DOHH2 (cell line): Measurements from ENCODE around the gene NUP98.

ENCODE experiments used
- H3F3A ChIP-seq: fragments of 200-600 bp; sonication (generic), shearing (Covaris generic); 2 replicates; pipeline ENCODE4 v1.6.0; 2016; ENCODE audit warnings: antibody characterized with exemption, mild to moderate bottlenecking; ENCODE audit not compliant: control insufficient read depth, insufficient read depth
- H3K27ac ChIP-seq: fragments of 200-600 bp; sonication (generic); 2 replicates; pipeline ENCODE4 v1.5.1; 2014; ENCODE audit warnings: low read depth, mild to moderate bottlenecking, low read length, moderate library complexity
- H3K27me3 ChIP-seq: fragments of 200-600 bp; sonication (generic); 2 replicates; pipeline ENCODE4 v1.6.1; 2014; ENCODE audit warnings: mild to moderate bottlenecking, low read length, mixed read lengths; ENCODE audit not compliant: control insufficient read depth
- H3K36me3 ChIP-seq: fragments of 200-600 bp; sonication (generic); 2 replicates; pipeline ENCODE4 v1.6.1; 2014; ENCODE audit warnings: mild to moderate bottlenecking, low read length, moderate library complexity, mixed read lengths; ENCODE audit not compliant: control insufficient read depth
- H3K4me1 ChIP-seq: fragments of 200-600 bp; sonication (generic); 2 replicates; pipeline ENCODE4 v1.6.1; 2014; ENCODE audit warnings: mild to moderate bottlenecking, low read length, mixed read lengths; ENCODE audit not compliant: control insufficient read depth
- H3K4me2 ChIP-seq: fragments of 200-600 bp; sonication (generic); 2 replicates; pipeline ENCODE4 v1.6.0; 2014; ENCODE audit warnings: mild to moderate bottlenecking, low read length, moderate library complexity
- H3K4me3 ChIP-seq: fragments of 200-600 bp; sonication (generic); 2 replicates; pipeline ENCODE4 v1.5.1; 2014; ENCODE audit warnings: mild to moderate bottlenecking, low read length, mixed read lengths
- H3K79me2 ChIP-seq: fragments of 200-600 bp; sonication (generic); 2 replicates; pipeline ENCODE4 v1.6.1; 2014; ENCODE audit warnings: mild to moderate bottlenecking, low read length, mixed read lengths; ENCODE audit not compliant: control insufficient read depth
- H3K9me2 ChIP-seq: fragments of 200-600 bp; sonication (generic); replicated peaks from 2 replicates; pipeline ENCODE4 v1.6.1; 2014; ENCODE audit warnings: mild to moderate bottlenecking, low read length, mixed read lengths; ENCODE audit not compliant: control insufficient read depth
- H3K9me3 ChIP-seq: fragments of 200-600 bp; sonication (generic); 2 replicates; pipeline ENCODE4 v1.6.1; 2014; ENCODE audit warnings: antibody characterized with exemption, low read length, mixed read lengths; ENCODE audit not compliant: control insufficient read depth, insufficient read depth
- H4K20me1 ChIP-seq: fragments of 200-600 bp; sonication (generic); 2 replicates; pipeline ENCODE4 v1.6.0; 2014; ENCODE audit warnings: low read depth, mild to moderate bottlenecking, antibody characterized with exemption, low read length, moderate library complexity; ENCODE audit not compliant: control insufficient read depth, insufficient read depth
- EZH2phosphoT487 ChIP-seq: fragments of 200-600 bp; sonication (generic); IDR thresholded peaks from 2 replicates; pipeline ENCODE4 v1.6.1; 2017; ENCODE audit warnings: borderline replicate concordance, mild to moderate bottlenecking, antibody characterized with exemption, low read length, moderate library complexity, mixed read lengths
- TF ChIP-seq, protein P1 (sequence below): fragments of 200-600 bp; sonication (generic); IDR thresholded peaks from one replicate; pipeline ENCODE4 v1.5.1; 2014; ENCODE audit warnings: antibody characterized with exemption, mild to moderate bottlenecking, low read depth, low read length; ENCODE audit not compliant: poor library complexity, severe bottlenecking

NUP98 gene

DNA sequence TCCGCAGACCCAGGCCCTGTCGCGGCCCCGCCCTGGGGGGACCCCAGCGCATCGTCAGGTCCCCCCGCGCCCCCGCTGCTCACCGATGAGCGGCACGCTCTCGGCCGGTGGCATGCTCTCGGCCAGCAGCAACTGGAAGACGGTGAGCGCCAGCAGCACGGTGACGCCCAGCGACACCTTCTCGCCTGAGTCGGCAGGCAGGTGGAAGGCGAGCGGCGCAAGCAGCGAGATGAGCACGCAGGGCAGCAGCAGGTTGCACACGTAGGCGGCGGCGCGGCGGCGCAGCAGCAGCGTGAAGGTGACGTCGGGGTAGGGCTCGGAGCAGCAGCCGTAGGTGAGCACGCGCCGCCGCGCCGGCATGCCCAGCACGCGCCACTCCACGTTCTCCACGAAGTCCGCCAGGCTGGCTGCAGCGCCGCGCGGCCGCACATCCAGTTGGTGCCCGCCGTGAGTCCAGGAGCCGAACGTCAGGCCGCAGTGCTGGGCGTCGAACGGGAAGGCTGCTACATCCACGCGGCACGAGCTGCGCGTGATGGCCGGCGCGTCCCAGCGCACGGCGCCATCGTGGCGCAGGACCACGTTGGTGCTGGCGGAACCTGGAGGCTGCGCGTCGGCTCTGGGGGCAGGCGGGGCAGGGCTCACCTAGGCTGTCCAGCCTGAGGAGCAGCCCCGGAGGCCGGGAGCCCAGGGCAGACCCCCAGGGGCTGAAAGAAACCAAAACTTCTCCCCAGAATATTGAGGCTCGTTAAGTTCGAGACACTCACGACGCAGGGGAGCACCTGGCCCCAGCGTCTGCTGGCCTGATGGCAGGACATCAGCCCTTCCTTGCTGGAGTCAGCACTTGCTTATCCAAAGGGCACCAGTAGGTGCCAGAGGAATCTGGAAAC, 130.0 kb downstream of the NUP98 start:
- H3K4me2 ChIP-seq = no peak overlapping the region
- TF ChIP-seq EZH2phosphoT487 = no peak
- TF ChIP-seq, protein P1, sequence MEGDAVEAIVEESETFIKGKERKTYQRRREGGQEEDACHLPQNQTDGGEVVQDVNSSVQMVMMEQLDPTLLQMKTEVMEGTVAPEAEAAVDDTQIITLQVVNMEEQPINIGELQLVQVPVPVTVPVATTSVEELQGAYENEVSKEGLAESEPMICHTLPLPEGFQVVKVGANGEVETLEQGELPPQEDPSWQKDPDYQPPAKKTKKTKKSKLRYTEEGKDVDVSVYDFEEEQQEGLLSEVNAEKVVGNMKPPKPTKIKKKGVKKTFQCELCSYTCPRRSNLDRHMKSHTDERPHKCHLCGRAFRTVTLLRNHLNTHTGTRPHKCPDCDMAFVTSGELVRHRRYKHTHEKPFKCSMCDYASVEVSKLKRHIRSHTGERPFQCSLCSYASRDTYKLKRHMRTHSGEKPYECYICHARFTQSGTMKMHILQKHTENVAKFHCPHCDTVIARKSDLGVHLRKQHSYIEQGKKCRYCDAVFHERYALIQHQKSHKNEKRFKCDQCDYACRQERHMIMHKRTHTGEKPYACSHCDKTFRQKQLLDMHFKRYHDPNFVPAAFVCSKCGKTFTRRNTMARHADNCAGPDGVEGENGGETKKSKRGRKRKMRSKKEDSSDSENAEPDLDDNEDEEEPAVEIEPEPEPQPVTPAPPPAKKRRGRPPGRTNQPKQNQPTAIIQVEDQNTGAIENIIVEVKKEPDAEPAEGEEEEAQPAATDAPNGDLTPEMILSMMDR = no peak
- H4K20me1 ChIP-seq = no peaks in the 10 kb centered on the region
- H3K36me3 ChIP-seq = peaks cover 31% of the 10 kb centered on the region
- H3K4me3 ChIP-seq = no peak overlapping the region
- no peak overlapping the region for H3K27ac ChIP-seq
- H3F3A ChIP-seq = no peaks in the 10 kb centered on the region
- H3K79me2 ChIP-seq = no peaks in the 10 kb centered on the region
- no peaks in the 10 kb centered on the region for H3K4me1 ChIP-seq
- no peaks in the 10 kb centered on the region for H3K9me2 ChIP-seq
- no peaks in the 10 kb centered on the region for H3K9me3 ChIP-seq
- no peaks in the 10 kb centered on the region for H3K27me3 ChIP-seq

DNA sequence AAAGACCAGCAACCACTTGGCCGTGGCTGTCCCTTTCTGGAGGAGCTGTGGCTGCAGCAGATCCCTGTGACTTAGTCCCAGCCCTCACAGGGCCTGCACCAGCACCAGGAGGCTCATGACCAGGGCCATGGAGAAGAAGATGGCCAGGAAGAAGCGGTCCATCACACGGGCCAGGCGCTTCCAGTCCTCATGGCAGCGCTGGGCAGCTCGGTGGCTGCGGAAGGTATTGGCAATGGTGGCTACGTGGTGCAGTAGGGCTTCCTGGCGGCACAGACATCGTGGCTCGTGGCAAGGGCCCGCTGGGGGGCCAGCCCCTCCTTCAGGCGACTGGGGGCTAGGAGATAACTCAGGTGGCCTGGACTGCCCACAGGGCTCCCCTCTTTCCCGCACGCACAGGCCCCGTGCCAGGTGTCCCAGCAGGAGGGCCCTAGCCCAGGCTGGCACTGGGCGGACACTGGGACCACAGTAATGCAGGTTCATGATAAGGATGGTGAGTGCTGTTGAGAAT, 131.3 kb downstream of the NUP98 start:
- no peak for TF ChIP-seq EZH2phosphoT487
- TF ChIP-seq, protein P1 = no peak
- H3K9me2 ChIP-seq = no peaks in the 10 kb centered on the region
- no peaks in the 10 kb centered on the region for H4K20me1 ChIP-seq
- H3F3A ChIP-seq = no peaks in the 10 kb centered on the region
- H3K27ac ChIP-seq = no peak overlapping the region
- H3K36me3 ChIP-seq = peaks cover 23% of the 10 kb centered on the region
- H3K79me2 ChIP-seq = no peaks in the 10 kb centered on the region
- no peaks in the 10 kb centered on the region for H3K9me3 ChIP-seq
- no peak overlapping the region for H3K4me2 ChIP-seq
- no peaks in the 10 kb centered on the region for H3K27me3 ChIP-seq
- no peaks in the 10 kb centered on the region for H3K4me1 ChIP-seq
- H3K4me3 ChIP-seq = no peak overlapping the region

GRCh38 chr11:3665336-3666022, 131.9 kb downstream of the NUP98 start:
- Histone ChIP-seq H4K20me1 (no peaks in the 10 kb centered on the region), H3K4me2 (no peak overlapping the region), H3K27me3 (no peaks in the 10 kb centered on the region), H3K36me3 (peaks cover 23% of the 10 kb centered on the region), H3K27ac (no peak overlapping the region), H3K9me3 (no peaks in the 10 kb centered on the region), H3K79me2 (no peaks in the 10 kb centered on the region), H3F3A (no peaks in the 10 kb centered on the region), H3K4me1 (no peaks in the 10 kb centered on the region), H3K9me2 (no peaks in the 10 kb centered on the region), H3K4me3 (no peak overlapping the region)
- TF ChIP-seq, protein P1 = no peak
- TF ChIP-seq EZH2phosphoT487 = no peak
